Activated CD4-positive, CD25-positive, alpha-beta regulatory T cell (primary cell): ENCODE results near the gene TCP1.
"Not testable (repeated sequence)": the region's sequence is repeated elsewhere in the genome, so short reads cannot be mapped to it uniquely, and the experiment has no call there.

Experiments
- DNase-seq, 4 experiments: peaks; one replicate each; lab custom pipeline; 2025; lab: John Stamatoyannopoulos, UW

The TCP1 gene

GRCh38 chr6:159739341-159739740 lies 50.1 kb downstream of the TCP1 start:
- DNase-seq = no peak

- DNase-seq = no peak
Measured at GRCh38 chr6:159736908-159737307, 52.5 kb downstream of the TCP1 start.

- not testable (repeated sequence) for DNase-seq
Measured at GRCh38 chr6:159733395-159733794, 56.0 kb downstream of the TCP1 start.

- not testable (repeated sequence) for DNase-seq
Measured at GRCh38 chr6:159732550-159732949, 56.9 kb downstream of the TCP1 start.

- DNase-seq = no peak
Measured at GRCh38 chr6:159730332-159730676, 59.1 kb downstream of the TCP1 start.

- DNase-seq = no peak
Measured at GRCh38 chr6:159729598-159730331, 59.6 kb downstream of the TCP1 start.

- DNase-seq = no peak
Measured at GRCh38 chr6:159728531-159728964, 60.9 kb downstream of the TCP1 start.
